Neural progenitor cell (in vitro differentiated cells): ENCODE data around the gene SUMF1. TPM values are rescaled to one million over a fixed set of nuclear protein-coding genes. Genes with fewer than 3 reads are reported as not detected.

ENCODE experiments used
- DNase-seq: peaks from one replicate; pipeline ENCODE4 v3.0.0-alpha.2; 2016; ENCODE audit warnings: low spot score
- H2AFZ ChIP-seq: fragments of 200-600 bp; sonication (generic); replicated peaks from 2 replicates; pipeline ENCODE4 v1.6.1; 2016; ENCODE audit warnings: antibody characterized with exemption
- H3F3A ChIP-seq: fragments of 200-600 bp; sonication (generic); 2 replicates; pipeline ENCODE4 v1.6.1; 2016; ENCODE audit warnings: antibody characterized with exemption, low read depth
- H3K27ac ChIP-seq: fragments of 200-600 bp; sonication (generic); 2 replicates; pipeline ENCODE4 v1.5.1; 2016; ENCODE audit warnings: mild to moderate bottlenecking
- H3K27me3 ChIP-seq: fragments of 200-600 bp; sonication (generic); 2 replicates; pipeline ENCODE4 v1.6.1; 2016; ENCODE audit warnings: mild to moderate bottlenecking, moderate library complexity
- H3K36me3 ChIP-seq: fragments of 200-600 bp; sonication (generic); 2 replicates; pipeline ENCODE4 v1.5.1; 2016
- H3K4me1 ChIP-seq: fragments of 200-600 bp; sonication (generic); 2 replicates; pipeline ENCODE4 v1.6.1; 2016; ENCODE audit warnings: mixed run types
- H3K4me2 ChIP-seq: fragments of 200-600 bp; sonication (generic); 2 replicates; pipeline ENCODE4 v1.6.1; 2016
- H3K4me3 ChIP-seq: fragments of 200-600 bp; sonication (generic); 2 replicates; pipeline ENCODE4 v1.5.1; 2016
- H3K79me2 ChIP-seq: fragments of 200-600 bp; sonication (generic); 2 replicates; pipeline ENCODE4 v1.6.1; 2016; ENCODE audit warnings: low read depth
- H3K9ac ChIP-seq: fragments of 200-600 bp; sonication (generic); 2 replicates; pipeline ENCODE4 v1.6.1; 2016
- H3K9me3 ChIP-seq: fragments of 200-600 bp; sonication (generic); 2 replicates; pipeline ENCODE4 v1.5.1; 2016; ENCODE audit warnings: low read depth
- H4K20me1 ChIP-seq: fragments of 200-600 bp; sonication (generic); 2 replicates; pipeline ENCODE4 v1.6.1; 2016; ENCODE audit warnings: low read depth
- H3K27ac Mint-ChIP-seq: 3 replicates; pipeline ENCODE4 v1.8.0; 2021; ENCODE audit warnings: mixed read lengths
- H3K27me3 Mint-ChIP-seq: 2 replicates; pipeline ENCODE4 v1.8.0; 2022; ENCODE audit warnings: low read depth, mild to moderate bottlenecking, inconsistent platforms, moderate library complexity, mixed read lengths; ENCODE audit not compliant: insufficient read depth
- H3K36me3 Mint-ChIP-seq: 3 replicates; pipeline ENCODE4 v1.8.0; 2021; ENCODE audit warnings: mixed read lengths
- H3K4me1 Mint-ChIP-seq: 3 replicates; pipeline ENCODE4 v1.8.0; 2021; ENCODE audit warnings: mixed read lengths
- H3K4me3 Mint-ChIP-seq: 3 replicates; pipeline ENCODE4 v1.8.0; 2021; ENCODE audit warnings: mild to moderate bottlenecking, moderate library complexity, mixed read lengths
- H3K9me3 Mint-ChIP-seq: 3 replicates; pipeline ENCODE4 v1.8.0; 2020; ENCODE audit warnings: mixed read lengths
- EZH2 ChIP-seq: fragments of 200-600 bp; sonication (generic); IDR thresholded peaks from 2 replicates; pipeline ENCODE4 v1.6.1; 2017; ENCODE audit warnings: antibody characterized with exemption, mild to moderate bottlenecking, moderate library complexity
- EZH2phosphoT487 ChIP-seq: fragments of 200-600 bp; sonication (generic); IDR thresholded peaks from 2 replicates; pipeline ENCODE4 v1.6.1; 2017; ENCODE audit warnings: antibody characterized with exemption
- total RNA-seq: library from RNA; depleted of rRNA; stranded (reverse); fragments of >200 nt; gene quantifications from 2 replicates; pipeline ENCODE4 v1.2.3, GENCODE V29; 2015; ENCODE audit warnings: low replicate concordance
- TF ChIP-seq, protein P1 (sequence below): fragments of 200-600 bp; sonication (generic); IDR thresholded peaks from 2 replicates; pipeline ENCODE4 v1.5.1; 2017; ENCODE audit warnings: antibody characterized with exemption, mild to moderate bottlenecking

Gene SUMF1
- total RNA-seq, 1 donor from 2014 or later, result 10.6 TPM

- Histone ChIP-seq H4K20me1 (no peaks in the 10 kb centered on the region), H2AFZ (peak overlapping the region; percentile 34), H3K79me2 (no peaks in the 10 kb centered on the region), H3K27me3 (peaks cover 62% of the 10 kb centered on the region), H3K9ac (peak overlapping the region; percentile 1), H3K36me3 (no peaks in the 10 kb centered on the region), H3K4me3 (peak overlapping the region; percentile 73), H3K9me3 (no peaks in the 10 kb centered on the region), H3K4me2 (peak overlapping the region; percentile 98), H3K27ac (no peak overlapping the region), H3F3A (peaks cover 8% of the 10 kb centered on the region), H3K4me1 (peaks cover 11% of the 10 kb centered on the region)
- Mint-ChIP-seq H3K4me1 (peaks cover 16% of the 10 kb centered on the region), H3K27me3 (peaks cover 10% of the 10 kb centered on the region), H3K9me3 (no peaks in the 10 kb centered on the region), H3K4me3 (peak overlapping the region; percentile 95), H3K27ac (no peak overlapping the region), H3K36me3 (no peaks in the 10 kb centered on the region)
- peak; percentile 33 for TF ChIP-seq EZH2
- TF ChIP-seq, protein P1, sequence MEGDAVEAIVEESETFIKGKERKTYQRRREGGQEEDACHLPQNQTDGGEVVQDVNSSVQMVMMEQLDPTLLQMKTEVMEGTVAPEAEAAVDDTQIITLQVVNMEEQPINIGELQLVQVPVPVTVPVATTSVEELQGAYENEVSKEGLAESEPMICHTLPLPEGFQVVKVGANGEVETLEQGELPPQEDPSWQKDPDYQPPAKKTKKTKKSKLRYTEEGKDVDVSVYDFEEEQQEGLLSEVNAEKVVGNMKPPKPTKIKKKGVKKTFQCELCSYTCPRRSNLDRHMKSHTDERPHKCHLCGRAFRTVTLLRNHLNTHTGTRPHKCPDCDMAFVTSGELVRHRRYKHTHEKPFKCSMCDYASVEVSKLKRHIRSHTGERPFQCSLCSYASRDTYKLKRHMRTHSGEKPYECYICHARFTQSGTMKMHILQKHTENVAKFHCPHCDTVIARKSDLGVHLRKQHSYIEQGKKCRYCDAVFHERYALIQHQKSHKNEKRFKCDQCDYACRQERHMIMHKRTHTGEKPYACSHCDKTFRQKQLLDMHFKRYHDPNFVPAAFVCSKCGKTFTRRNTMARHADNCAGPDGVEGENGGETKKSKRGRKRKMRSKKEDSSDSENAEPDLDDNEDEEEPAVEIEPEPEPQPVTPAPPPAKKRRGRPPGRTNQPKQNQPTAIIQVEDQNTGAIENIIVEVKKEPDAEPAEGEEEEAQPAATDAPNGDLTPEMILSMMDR, result peak; percentile 30
- TF ChIP-seq EZH2phosphoT487, result no peak
- DNase-seq, result peak; percentile 72
These were observed 25.3 kb upstream of the SUMF1 start for GRCh38 chr3:4492208-4493013.

DNA sequence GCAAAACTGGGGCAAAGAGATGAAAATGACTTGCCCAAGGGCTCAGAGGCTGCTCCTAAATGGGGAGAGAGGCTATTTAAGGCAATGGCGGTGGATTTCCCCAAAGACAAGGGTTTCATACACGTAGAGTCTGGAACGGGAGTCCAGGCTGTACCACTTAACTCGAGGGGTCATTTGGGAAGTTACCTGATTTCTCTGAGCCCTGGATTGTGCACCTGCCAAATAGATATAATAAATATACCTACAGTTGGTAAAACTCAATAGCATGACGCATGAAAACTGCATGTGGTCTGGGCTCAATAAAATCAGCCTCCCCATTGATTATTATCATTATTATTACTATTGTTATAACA, 24.8 kb upstream of the SUMF1 start:
- Histone ChIP-seq H3K4me2 (peak overlapping the region; percentile 98), H3K9ac (no peak overlapping the region), H3K4me3 (peak overlapping the region; percentile 73), H3K9me3 (no peaks in the 10 kb centered on the region), H3K4me1 (peaks cover 11% of the 10 kb centered on the region), H3F3A (peaks cover 8% of the 10 kb centered on the region), H2AFZ (no peak overlapping the region), H3K27me3 (peaks cover 62% of the 10 kb centered on the region), H3K27ac (no peak overlapping the region), H3K79me2 (no peaks in the 10 kb centered on the region), H3K36me3 (no peaks in the 10 kb centered on the region), H4K20me1 (no peaks in the 10 kb centered on the region)
- Mint-ChIP-seq H3K27me3 (peaks cover 10% of the 10 kb centered on the region), H3K4me1 (peaks cover 16% of the 10 kb centered on the region), H3K27ac (no peak overlapping the region), H3K4me3 (peak overlapping the region; percentile 95), H3K36me3 (no peaks in the 10 kb centered on the region), H3K9me3 (no peaks in the 10 kb centered on the region)
- TF ChIP-seq, protein P1, result no peak
- no peak for TF ChIP-seq EZH2phosphoT487
- TF ChIP-seq EZH2, result no peak
- no peak for DNase-seq

DNA sequence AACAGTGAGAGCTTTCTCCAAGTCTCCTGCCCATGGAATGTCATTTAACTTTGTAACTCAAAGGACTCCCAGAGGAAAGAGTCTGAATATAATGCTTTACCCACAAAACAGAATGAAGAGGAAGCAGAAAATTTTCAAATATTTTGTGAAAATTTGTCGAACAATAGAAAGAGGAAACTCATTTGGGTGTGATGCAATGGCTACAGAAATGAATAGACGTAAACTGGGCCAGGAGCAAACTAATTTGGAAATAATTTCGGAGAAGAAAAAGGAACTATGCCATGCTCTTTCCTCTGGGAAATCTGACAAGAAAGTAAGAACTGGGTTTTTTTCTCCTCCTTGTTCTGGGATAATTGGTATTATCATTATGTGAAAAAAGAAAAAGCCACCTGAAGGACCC, 11.2 kb upstream of the SUMF1 start:
- peaks cover 9% of the 10 kb centered on the region for H3F3A ChIP-seq
- H3K36me3 ChIP-seq, result no peaks in the 10 kb centered on the region
- TF ChIP-seq EZH2, result no peak
- TF ChIP-seq, protein P1, result no peak
- TF ChIP-seq EZH2phosphoT487, result no peak
- no peak overlapping the region for H3K4me3 ChIP-seq
- H3K27me3 Mint-ChIP-seq, result no peaks in the 10 kb centered on the region
- H3K27me3 ChIP-seq, result no peaks in the 10 kb centered on the region
- no peaks in the 10 kb centered on the region for H3K9me3 ChIP-seq
- peaks cover 9% of the 10 kb centered on the region for H3K4me1 Mint-ChIP-seq
- no peak overlapping the region for H2AFZ ChIP-seq
- H3K4me3 Mint-ChIP-seq, result no peak overlapping the region
- H3K27ac ChIP-seq, result no peak overlapping the region
- no peaks in the 10 kb centered on the region for H3K79me2 ChIP-seq
- no peak overlapping the region for H3K4me2 ChIP-seq
- no peak for DNase-seq
- H3K36me3 Mint-ChIP-seq, result no peaks in the 10 kb centered on the region
- no peak overlapping the region for H3K9ac ChIP-seq
- H3K27ac Mint-ChIP-seq, result no peak overlapping the region
- no peaks in the 10 kb centered on the region for H3K9me3 Mint-ChIP-seq
- no peaks in the 10 kb centered on the region for H4K20me1 ChIP-seq
- peaks cover 9% of the 10 kb centered on the region for H3K4me1 ChIP-seq
